NCI-H345 treated with DMSO at 0.1 percent for 48 hours (cell line): ENCODE measurements around the gene CPED1.

Experiments used
- DNase-seq: peaks from one replicate; lab custom pipeline; 2025; ENCODE audit not compliant: unreplicated experiment; lab: John Stamatoyannopoulos, UW

CPED1 gene

GRCh38 chr7:121336579-121336978 is 348.1 kb downstream of the CPED1 start:
- no peak for DNase-seq

- DNase-seq = no peak
Measured at GRCh38 chr7:121337398-121337797, 348.9 kb downstream of the CPED1 start.

GRCh38 chr7:121339082-121339481 is 350.6 kb downstream of the CPED1 start:
- DNase-seq = no peak

- no peak for DNase-seq
Measured at GRCh38 chr7:121341933-121342332, 353.4 kb downstream of the CPED1 start.

GRCh38 chr7:121342631-121343030 is 354.1 kb downstream of the CPED1 start:
- no peak for DNase-seq

GRCh38 chr7:121343302-121343701 is 354.8 kb downstream of the CPED1 start:
- DNase-seq = no peak

GRCh38 chr7:121344093-121344492 is 355.6 kb downstream of the CPED1 start:
- no peak for DNase-seq

- no peak for DNase-seq
Measured at GRCh38 chr7:121344497-121344896, 356.0 kb downstream of the CPED1 start.
